GM12872 (cell line): ENCODE results near the gene XAGE2.

Source experiments
- TF ChIP-seq, protein P1 (sequence below): IDR thresholded peaks from 3 replicates; pipeline ENCODE4 v1.5.1; 2011; ENCODE audit warnings: low read depth, mild to moderate bottlenecking, low read length, moderate library complexity; ENCODE audit not compliant: insufficient read depth

The XAGE2 gene

DNA sequence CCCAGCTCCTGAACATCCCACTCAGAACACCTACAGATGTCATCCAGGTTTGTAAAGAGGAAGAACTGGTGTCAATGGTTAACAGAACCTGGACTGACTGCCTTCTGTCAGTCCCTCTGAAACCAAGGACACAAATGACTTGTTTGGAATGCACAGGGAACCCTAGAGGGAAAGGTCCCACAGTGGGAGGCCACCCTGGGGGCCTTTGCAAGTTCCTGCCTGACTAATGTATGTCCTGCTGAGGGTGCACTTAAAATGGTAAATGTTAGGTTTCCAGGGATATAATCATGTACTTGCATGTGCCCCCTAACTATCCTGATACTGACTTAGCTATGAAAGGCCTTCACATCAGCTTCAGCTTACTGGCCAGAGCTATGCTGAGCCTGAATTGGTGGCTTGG, 15.0 kb upstream of the XAGE2 start:
- TF ChIP-seq, protein P1, sequence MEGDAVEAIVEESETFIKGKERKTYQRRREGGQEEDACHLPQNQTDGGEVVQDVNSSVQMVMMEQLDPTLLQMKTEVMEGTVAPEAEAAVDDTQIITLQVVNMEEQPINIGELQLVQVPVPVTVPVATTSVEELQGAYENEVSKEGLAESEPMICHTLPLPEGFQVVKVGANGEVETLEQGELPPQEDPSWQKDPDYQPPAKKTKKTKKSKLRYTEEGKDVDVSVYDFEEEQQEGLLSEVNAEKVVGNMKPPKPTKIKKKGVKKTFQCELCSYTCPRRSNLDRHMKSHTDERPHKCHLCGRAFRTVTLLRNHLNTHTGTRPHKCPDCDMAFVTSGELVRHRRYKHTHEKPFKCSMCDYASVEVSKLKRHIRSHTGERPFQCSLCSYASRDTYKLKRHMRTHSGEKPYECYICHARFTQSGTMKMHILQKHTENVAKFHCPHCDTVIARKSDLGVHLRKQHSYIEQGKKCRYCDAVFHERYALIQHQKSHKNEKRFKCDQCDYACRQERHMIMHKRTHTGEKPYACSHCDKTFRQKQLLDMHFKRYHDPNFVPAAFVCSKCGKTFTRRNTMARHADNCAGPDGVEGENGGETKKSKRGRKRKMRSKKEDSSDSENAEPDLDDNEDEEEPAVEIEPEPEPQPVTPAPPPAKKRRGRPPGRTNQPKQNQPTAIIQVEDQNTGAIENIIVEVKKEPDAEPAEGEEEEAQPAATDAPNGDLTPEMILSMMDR: no peak

DNA sequence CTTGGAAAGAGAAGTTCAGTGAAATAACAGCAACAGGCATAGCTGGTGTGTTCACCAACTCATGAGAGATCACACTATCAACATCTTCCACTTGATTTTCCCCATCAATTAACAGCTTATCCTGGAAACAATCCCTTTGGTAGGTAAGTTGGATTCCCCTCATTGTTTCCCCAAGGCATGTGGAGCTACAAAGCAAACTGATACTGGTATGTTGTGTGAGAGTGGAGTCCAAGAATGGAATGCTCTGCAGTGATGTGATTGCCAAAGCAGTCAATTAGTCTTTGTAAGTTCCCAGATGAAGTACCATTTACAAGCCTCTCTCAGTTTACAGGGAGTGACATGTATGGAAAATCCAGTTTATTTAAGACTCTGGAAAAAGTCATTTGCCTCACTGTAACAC, 13.7 kb upstream of the XAGE2 start:
- TF ChIP-seq, protein P1: no peak

DNA sequence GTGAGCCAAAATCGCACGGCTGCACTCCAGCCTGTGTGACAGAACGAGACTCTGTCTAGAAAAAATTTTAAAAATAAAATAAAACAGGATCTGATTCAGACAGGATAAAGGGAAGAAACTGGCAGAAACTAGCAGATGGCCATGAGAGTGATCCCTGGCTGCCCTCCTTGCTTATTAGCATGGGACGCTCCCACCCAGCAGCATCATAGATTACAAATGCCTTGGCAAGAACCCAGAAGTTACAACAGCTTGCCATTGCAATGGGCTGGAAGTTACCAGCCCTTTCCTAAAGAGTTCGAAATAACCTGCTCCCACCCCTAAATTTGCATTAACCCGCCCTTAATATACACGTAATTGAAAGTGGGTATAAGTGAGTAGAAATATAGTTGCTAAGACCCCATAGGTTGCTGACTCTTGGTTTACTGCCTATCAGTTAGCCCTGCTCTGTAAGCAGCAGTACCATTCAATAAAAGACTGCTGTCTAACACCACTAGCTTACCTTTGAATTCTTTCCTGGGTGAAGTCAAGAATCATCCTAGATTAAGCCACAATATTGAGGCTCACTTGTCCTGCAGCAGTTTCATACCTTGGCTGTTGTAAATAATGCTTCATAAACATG, 9.1 kb upstream of the XAGE2 start:
- TF ChIP-seq, protein P1: no peak

DNA sequence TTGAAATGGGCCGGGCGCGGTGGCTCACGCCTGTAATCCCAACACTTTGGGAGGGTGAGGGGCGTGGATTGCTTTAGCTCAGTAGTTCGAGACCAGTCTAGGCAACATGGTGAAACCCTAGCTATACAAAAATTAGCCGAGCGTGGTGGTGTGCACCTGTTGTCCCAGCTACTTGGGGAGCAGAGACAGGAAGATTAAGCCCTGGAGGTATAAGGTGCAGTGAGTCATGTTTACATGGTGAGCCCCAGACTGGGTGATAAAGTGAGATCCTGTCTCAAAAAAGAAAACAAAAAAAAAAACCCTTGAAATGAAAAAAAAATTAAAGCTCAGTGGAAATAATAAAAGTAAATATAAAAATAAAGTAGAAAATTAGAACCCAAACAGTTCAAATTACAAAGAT, 6.9 kb upstream of the XAGE2 start:
- TF ChIP-seq, protein P1: no peak

DNA sequence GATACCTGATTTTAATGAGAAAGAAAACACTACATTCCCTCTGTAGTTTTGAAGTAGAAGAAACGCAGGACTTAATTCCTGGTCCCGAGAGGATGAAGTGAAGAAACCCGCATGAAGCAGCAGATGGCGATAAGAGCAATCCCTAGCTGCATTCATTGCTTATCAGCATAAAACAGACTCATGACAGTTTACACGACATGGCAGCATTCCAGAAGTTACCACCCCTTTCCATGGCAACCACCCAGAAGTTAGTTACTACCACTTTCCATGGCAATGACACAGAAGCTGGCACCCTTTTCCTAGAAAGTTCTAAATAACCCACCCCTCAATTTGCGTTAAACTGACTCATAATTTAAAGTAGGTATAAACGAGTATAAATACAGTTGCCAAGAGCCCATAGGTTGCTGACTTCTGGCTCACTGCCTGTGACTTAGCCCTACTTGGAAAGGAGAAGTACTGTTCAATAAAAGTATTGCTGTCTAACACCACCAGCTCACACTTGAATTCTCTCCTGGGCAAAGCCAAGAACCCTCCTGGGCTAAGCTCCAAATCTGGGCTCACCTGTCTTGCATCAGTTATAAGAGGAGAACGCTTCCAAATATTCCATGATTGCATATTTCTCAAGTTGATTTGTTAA, 5.5 kb upstream of the XAGE2 start:
- TF ChIP-seq, protein P1: no peak

DNA sequence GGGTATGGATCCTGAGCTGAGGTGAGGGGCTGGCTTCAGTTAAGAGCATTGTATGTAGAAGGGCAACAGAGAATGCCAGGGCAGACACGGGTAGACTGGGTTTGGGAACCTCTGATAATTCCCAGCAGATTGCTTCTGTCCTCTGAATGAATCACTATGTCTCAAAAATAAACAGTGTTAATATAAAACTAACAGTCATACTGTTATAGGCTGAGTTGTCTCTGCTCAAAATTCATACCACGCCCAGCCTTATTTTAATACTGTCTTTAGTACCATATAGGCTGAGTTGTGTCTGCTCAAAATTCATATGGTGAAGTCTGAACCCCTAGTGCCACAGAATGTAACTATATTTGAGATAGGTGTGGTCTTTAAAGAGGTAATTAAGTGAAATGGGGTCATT, 10.0 kb downstream of the XAGE2 start:
- TF ChIP-seq, protein P1: no peak

DNA sequence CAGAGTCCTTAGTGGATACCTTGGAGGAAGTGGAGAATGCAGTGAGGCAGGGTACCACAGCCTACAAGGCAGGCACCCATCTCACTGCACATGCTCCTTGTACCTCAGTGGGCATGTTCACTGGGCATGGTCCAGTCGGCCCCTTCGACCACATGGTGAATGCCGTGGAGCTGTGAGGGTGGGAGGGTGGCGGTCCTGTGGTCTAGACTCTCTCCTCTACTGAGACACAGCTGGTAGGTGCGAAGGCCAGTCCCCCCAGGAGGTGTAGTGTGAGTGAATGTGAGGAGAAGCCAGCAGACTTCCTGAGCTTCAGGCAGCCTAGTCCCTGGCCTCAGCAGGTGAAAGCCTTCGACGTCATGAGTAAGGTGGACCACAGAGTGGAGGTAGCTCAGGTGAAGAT, 12.2 kb downstream of the XAGE2 start:
- TF ChIP-seq, protein P1: no peak
